ENCODE measurements around the gene MFNG.

DNA sequence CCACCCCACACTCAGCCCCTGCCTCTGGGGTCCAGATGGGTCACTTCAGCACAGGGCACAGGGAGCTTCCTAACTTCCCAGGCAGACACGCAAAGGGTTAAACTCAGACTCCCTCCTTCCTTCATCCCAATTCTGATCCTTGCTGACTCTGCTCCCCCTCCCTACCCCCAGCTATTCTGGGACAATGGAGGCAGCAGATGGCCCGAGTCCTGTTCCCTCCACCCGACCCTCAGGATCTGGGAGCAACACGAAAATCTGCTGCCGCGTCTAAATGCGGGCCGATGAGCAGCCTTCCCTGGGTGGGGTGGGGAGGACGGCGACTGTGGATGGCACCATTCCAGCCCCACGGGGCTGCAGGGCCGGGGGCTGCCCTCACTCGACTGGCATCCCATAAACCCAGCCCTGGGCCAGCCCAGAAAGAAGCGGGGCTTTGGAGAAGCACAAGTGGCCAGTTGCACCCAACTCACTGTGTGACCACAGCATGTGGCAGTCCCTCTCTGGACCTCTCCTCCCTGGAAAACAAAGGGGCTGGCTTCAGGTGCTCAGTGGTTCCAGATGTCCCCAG, 18.7 kb downstream of the MFNG start:
- no peak for TF ChIP-seq WT1 (tag by site-specific recombination; IDR thresholded peaks at IDR 0.05)
- TF ChIP-seq, protein P1, sequence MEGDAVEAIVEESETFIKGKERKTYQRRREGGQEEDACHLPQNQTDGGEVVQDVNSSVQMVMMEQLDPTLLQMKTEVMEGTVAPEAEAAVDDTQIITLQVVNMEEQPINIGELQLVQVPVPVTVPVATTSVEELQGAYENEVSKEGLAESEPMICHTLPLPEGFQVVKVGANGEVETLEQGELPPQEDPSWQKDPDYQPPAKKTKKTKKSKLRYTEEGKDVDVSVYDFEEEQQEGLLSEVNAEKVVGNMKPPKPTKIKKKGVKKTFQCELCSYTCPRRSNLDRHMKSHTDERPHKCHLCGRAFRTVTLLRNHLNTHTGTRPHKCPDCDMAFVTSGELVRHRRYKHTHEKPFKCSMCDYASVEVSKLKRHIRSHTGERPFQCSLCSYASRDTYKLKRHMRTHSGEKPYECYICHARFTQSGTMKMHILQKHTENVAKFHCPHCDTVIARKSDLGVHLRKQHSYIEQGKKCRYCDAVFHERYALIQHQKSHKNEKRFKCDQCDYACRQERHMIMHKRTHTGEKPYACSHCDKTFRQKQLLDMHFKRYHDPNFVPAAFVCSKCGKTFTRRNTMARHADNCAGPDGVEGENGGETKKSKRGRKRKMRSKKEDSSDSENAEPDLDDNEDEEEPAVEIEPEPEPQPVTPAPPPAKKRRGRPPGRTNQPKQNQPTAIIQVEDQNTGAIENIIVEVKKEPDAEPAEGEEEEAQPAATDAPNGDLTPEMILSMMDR (tag by site-specific recombination; IDR thresholded peaks at IDR 0.05): no peak
- TF ChIP-seq, protein P2, sequence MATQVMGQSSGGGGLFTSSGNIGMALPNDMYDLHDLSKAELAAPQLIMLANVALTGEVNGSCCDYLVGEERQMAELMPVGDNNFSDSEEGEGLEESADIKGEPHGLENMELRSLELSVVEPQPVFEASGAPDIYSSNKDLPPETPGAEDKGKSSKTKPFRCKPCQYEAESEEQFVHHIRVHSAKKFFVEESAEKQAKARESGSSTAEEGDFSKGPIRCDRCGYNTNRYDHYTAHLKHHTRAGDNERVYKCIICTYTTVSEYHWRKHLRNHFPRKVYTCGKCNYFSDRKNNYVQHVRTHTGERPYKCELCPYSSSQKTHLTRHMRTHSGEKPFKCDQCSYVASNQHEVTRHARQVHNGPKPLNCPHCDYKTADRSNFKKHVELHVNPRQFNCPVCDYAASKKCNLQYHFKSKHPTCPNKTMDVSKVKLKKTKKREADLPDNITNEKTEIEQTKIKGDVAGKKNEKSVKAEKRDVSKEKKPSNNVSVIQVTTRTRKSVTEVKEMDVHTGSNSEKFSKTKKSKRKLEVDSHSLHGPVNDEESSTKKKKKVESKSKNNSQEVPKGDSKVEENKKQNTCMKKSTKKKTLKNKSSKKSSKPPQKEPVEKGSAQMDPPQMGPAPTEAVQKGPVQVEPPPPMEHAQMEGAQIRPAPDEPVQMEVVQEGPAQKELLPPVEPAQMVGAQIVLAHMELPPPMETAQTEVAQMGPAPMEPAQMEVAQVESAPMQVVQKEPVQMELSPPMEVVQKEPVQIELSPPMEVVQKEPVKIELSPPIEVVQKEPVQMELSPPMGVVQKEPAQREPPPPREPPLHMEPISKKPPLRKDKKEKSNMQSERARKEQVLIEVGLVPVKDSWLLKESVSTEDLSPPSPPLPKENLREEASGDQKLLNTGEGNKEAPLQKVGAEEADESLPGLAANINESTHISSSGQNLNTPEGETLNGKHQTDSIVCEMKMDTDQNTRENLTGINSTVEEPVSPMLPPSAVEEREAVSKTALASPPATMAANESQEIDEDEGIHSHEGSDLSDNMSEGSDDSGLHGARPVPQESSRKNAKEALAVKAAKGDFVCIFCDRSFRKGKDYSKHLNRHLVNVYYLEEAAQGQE (tag by site-specific recombination; IDR thresholded peaks at IDR 0.05): no peak
